Left lung (tissue), 10 donors: ENCODE data around the gene ING3. TPM values are rescaled to one million over a fixed set of nuclear protein-coding genes. Genes with fewer than 3 reads are reported as not detected.

Experiments used
- ATAC-seq: fragments of 200-7000 bp; cut with Tn5 transposase; one replicate; pipeline ENCODE4 v1.9.1; 2020; ENCODE audit warnings: moderate library complexity
- DNase-seq, 4 donors: peaks; one replicate each; pipeline ENCODE4 v3.0.0-alpha.2; 2013 to 2020
- H3K27ac ChIP-seq, 2 donors: fragments of 200-600 bp; sonication (generic) in 1 of 2; one replicate each; pipeline versions ENCODE4 v1.5.0 to v1.8.0; 2020 to 2021
- H3K27me3 ChIP-seq, 2 donors: fragments of 200-600 bp; sonication (generic) in 1 of 2; one replicate each; pipeline versions ENCODE4 v1.5.0 to v1.8.0; 2020 to 2021
- H3K36me3 ChIP-seq, 2 donors: fragments of 200-600 bp; sonication (generic) in 1 of 2; one replicate each; pipeline versions ENCODE4 v1.5.0 to v1.8.0; 2020 to 2021
- H3K4me1 ChIP-seq, 2 donors: fragments of 200-600 bp; one replicate each; pipeline ENCODE4 v1.8.0; 2021
- H3K4me3 ChIP-seq, 2 donors: fragments of 200-600 bp; sonication (generic) in 1 of 2; one replicate each; pipeline versions ENCODE4 v1.5.0 to v1.8.0; 2020 to 2021; ENCODE audit warnings: mild to moderate bottlenecking in 1 of 2
- H3K9me3 ChIP-seq, 2 donors: fragments of 200-600 bp; sonication (generic) in 1 of 2; one replicate each; pipeline versions ENCODE4 v1.5.0 to v1.8.0; 2020 to 2021
- intact Hi-C, 2 donors: fragments of 100-400 bp; cut with DNase I; formaldehyde crosslinking; loops; one replicate each; pipeline versions ENCODE4 v1.11.2 to v1.14.2; 2022
- polyA plus RNA-seq, 6 donors: library from polyadenylated mRNA; unstranded; fragments of 120-200 nt; gene quantifications; one replicate each; pipeline ENCODE4 v1.2.1, GENCODE V29; 2013; ENCODE audit not compliant: insufficient read length in 6 of 6
- total RNA-seq, 2 donors: library from RNA; stranded (reverse); fragmentation: NEBNext Ultra II Directional; extraction: Animal tissue kit (Norgen Biotek cat#: 25700); gene quantifications; one replicate each; pipeline ENCODE4 v1.2.1, GENCODE V29; 2021
- TF ChIP-seq, protein P1 (sequence below), 2 donors: fragments of 200-600 bp; sonication (generic) in 1 of 2; IDR thresholded peaks; one replicate each; pipeline versions ENCODE4 v1.5.0 to v1.8.0; 2021; ENCODE audit warnings: antibody characterized with exemption in 2 of 2
- donor health status: DM: no; HTN: yes; CAD: no.
- donor health status: DM: no; HTN: no; CAD: no.

ING3 gene
- total and polyA plus RNA-seq, 8 donors, result 13.1 to 40.6 (median 34.5) TPM

GRCh38 chr7:120916538-120916937 is 34.0 kb upstream of the ING3 start:
- TF ChIP-seq, protein P1, sequence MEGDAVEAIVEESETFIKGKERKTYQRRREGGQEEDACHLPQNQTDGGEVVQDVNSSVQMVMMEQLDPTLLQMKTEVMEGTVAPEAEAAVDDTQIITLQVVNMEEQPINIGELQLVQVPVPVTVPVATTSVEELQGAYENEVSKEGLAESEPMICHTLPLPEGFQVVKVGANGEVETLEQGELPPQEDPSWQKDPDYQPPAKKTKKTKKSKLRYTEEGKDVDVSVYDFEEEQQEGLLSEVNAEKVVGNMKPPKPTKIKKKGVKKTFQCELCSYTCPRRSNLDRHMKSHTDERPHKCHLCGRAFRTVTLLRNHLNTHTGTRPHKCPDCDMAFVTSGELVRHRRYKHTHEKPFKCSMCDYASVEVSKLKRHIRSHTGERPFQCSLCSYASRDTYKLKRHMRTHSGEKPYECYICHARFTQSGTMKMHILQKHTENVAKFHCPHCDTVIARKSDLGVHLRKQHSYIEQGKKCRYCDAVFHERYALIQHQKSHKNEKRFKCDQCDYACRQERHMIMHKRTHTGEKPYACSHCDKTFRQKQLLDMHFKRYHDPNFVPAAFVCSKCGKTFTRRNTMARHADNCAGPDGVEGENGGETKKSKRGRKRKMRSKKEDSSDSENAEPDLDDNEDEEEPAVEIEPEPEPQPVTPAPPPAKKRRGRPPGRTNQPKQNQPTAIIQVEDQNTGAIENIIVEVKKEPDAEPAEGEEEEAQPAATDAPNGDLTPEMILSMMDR (IDR thresholded peaks at IDR 0.05), result no peak

DNA sequence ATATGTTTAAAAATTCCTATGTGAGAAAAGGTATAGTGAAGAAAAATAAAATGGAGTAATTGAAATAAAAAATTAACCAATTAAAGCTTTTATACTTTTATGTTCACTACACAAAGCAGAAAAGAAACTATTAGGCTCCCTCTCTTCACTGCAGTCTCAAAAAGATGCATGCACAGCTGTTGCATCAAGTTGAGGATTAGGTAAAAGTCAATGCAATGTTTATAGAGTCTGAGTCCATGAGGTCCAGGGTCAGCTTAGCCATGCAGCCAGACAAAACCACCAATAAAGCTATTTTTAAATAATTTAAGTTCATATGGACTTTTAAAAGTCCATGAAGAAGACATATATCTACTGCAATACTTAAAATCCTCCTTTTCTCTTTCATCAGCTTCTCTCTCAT is 31.1 kb upstream of the ING3 start:
- ATAC-seq (no peak), DNase-seq (no peak)
- Histone ChIP-seq H3K27me3 (no peaks in the 10 kb centered on the region), H3K4me1 (no peaks in the 10 kb centered on the region), H3K9me3 (no peaks in the 10 kb centered on the region), H3K36me3 (no peaks in the 10 kb centered on the region), H3K27ac (no peak overlapping the region), H3K4me3 (no peak overlapping the region)
- intact Hi-C loops, result no loop called here
- TF ChIP-seq, protein P1 (IDR thresholded peaks at IDR 0.05), result no peak

More at GRCh38 chr7:120916538-120916937, 34.0 kb upstream of the ING3 start:
- no peak for DNase-seq
- no peak for ATAC-seq
- intact Hi-C loops, result no loop called here
- H3K27me3 ChIP-seq, result no peaks in the 10 kb centered on the region
- H3K4me3 ChIP-seq, result no peak overlapping the region
- H3K27ac ChIP-seq, result no peak overlapping the region
- peaks cover 0 to 8% of the 10 kb centered on the region in 2 donors for H3K9me3 ChIP-seq
- no peaks in the 10 kb centered on the region for H3K36me3 ChIP-seq
- H3K4me1 ChIP-seq, result no peaks in the 10 kb centered on the region

- intact Hi-C loops, result no loop called here
- no peaks in the 10 kb centered on the region for H3K4me1 ChIP-seq
- TF ChIP-seq, protein P1 (IDR thresholded peaks at IDR 0.05), result no peak
Measured at GRCh38 chr7:120920034-120920433, 30.5 kb upstream of the ING3 start.

GRCh38 chr7:120920591-120921274 is 29.8 kb upstream of the ING3 start:
- ATAC-seq, result no peak
- Histone ChIP-seq H3K36me3 (no peaks in the 10 kb centered on the region), H3K9me3 (no peaks in the 10 kb centered on the region), H3K27ac (no peak overlapping the region), H3K27me3 (no peaks in the 10 kb centered on the region), H3K4me1 (no peaks in the 10 kb centered on the region), H3K4me3 (no peak overlapping the region)
- TF ChIP-seq, protein P1 (IDR thresholded peaks at IDR 0.05), result no peak
- intact Hi-C loops, result no loop called here
- no peak for DNase-seq

More at GRCh38 chr7:120920034-120920433, 30.5 kb upstream of the ING3 start:
- DNase-seq (no peak), ATAC-seq (no peak)
- Histone ChIP-seq H3K27ac (no peak overlapping the region), H3K9me3 (no peaks in the 10 kb centered on the region), H3K4me3 (no peak overlapping the region), H3K27me3 (no peaks in the 10 kb centered on the region), H3K36me3 (no peaks in the 10 kb centered on the region)

GRCh38 chr7:120924837-120925236 is 25.7 kb upstream of the ING3 start:
- no peak overlapping the region for H3K4me3 ChIP-seq
- ATAC-seq (no peak), DNase-seq (no peak)
- no peaks in the 10 kb centered on the region for H3K27me3 ChIP-seq
- intact Hi-C loops, result no loop called here
- H3K36me3 ChIP-seq, result no peaks in the 10 kb centered on the region
- TF ChIP-seq, protein P1 (IDR thresholded peaks at IDR 0.05), result no peak
- H3K9me3 ChIP-seq, result no peaks in the 10 kb centered on the region
- no peak overlapping the region for H3K27ac ChIP-seq
- H3K4me1 ChIP-seq, result no peaks in the 10 kb centered on the region
